Measurements from ENCODE around the gene REC8. TPM values are rescaled to one million over a fixed set of nuclear protein-coding genes. Genes with fewer than 3 reads are reported as not detected.

Gene REC8
- total and polyA plus RNA-seq, 4 donors: 2.3 to 4.7 (median 3.8) TPM

GRCh38 chr14:24150567-24150966 is 21.3 kb upstream of the REC8 start:
- no peaks in the 10 kb centered on the region for H3K27me3 ChIP-seq (ENCODE audit: control insufficient read depth in 4 of 4, insufficient read depth in 4 of 4, low read length in 3 of 4)
- DNase-seq (ENCODE audit: low spot score): no peak
- no peak overlapping the region for H3K4me3 ChIP-seq (ENCODE audit: low read depth in 1 of 3, low read length in 3 of 3)
- TF ChIP-seq EGR1 (IDR thresholded peaks at IDR 0.05; ENCODE audit: low read depth in 2 of 2) (no peak), FOXA1 (IDR thresholded peaks at IDR 0.05) (no peak)
- H3K9ac ChIP-seq (ENCODE audit: low read depth in 1 of 2, low read length in 2 of 2): no peak overlapping the region
- no peak overlapping the region for H3K27ac ChIP-seq (ENCODE audit: low read depth in 1 of 2, low read length in 2 of 2)
- H3K9me3 ChIP-seq (ENCODE audit: control insufficient read depth in 4 of 4, low read length in 3 of 4): no peaks in the 10 kb centered on the region
- peaks cover 6 to 45% (median 40%) of the 10 kb centered on the region in 4 donors for H3K36me3 ChIP-seq (ENCODE audit: control insufficient read depth in 4 of 4, insufficient read depth in 3 of 4, low read depth in 1 of 4, low read length in 3 of 4)
- H3K4me1 ChIP-seq (ENCODE audit: control insufficient read depth in 4 of 4, insufficient read depth in 4 of 4, low read length in 3 of 4): peaks cover 3 to 23% (median 16%) of the 10 kb centered on the region in 4 donors
- WGBS: 94% methylated on average over 9 of the region's 9 CpGs

- no peak overlapping the region for H3K27ac ChIP-seq (ENCODE audit: low read depth in 1 of 2, low read length in 2 of 2)
- no peaks in the 10 kb centered on the region for H3K9me3 ChIP-seq (ENCODE audit: control insufficient read depth in 4 of 4, low read length in 3 of 4)
- peaks cover 3 to 19% (median 12%) of the 10 kb centered on the region in 4 donors for H3K4me1 ChIP-seq (ENCODE audit: control insufficient read depth in 4 of 4, insufficient read depth in 4 of 4, low read length in 3 of 4)
- 91% methylated on average over 9 of the region's 9 CpGs for WGBS
- peaks cover 6 to 49% (median 44%) of the 10 kb centered on the region in 4 donors for H3K36me3 ChIP-seq (ENCODE audit: control insufficient read depth in 4 of 4, insufficient read depth in 3 of 4, low read depth in 1 of 4, low read length in 3 of 4)
- no peak overlapping the region for H3K9ac ChIP-seq (ENCODE audit: low read depth in 1 of 2, low read length in 2 of 2)
- TF ChIP-seq FOXA2 (IDR thresholded peaks at IDR 0.05): no peak
- no peak for TF ChIP-seq SP1 (IDR thresholded peaks at IDR 0.05)
- no peak for TF ChIP-seq NR2F2 (IDR thresholded peaks at IDR 0.05)
- TF ChIP-seq RAD21 (IDR thresholded peaks at IDR 0.05): no peak
- TF ChIP-seq GABPA (IDR thresholded peaks at IDR 0.05 in 1 of 2, conservative IDR thresholded peaks at IDR 0.05 in 1 of 2): no peak
- TF ChIP-seq TAF1 (conservative IDR thresholded peaks at IDR 0.05): no peak
- no peak for TF ChIP-seq YY1 (IDR thresholded peaks at IDR 0.05)
- no peak for TF ChIP-seq ATF3 (IDR thresholded peaks at IDR 0.05)
- TF ChIP-seq REST (IDR thresholded peaks at IDR 0.05): no peak
- TF ChIP-seq ZBTB33 (IDR thresholded peaks at IDR 0.05): no peak
- no peak for TF ChIP-seq HNF4G (IDR thresholded peaks at IDR 0.05)
- no peak for TF ChIP-seq CTCF (IDR thresholded peaks at IDR 0.05; ENCODE audit: low read depth, low read length, missing input control)
- TF ChIP-seq EGR1 (IDR thresholded peaks at IDR 0.05; ENCODE audit: low read depth in 2 of 2): no peak
- no peak for TF ChIP-seq RXRA (IDR thresholded peaks at IDR 0.05)
- no peak for TF ChIP-seq JUND (IDR thresholded peaks at IDR 0.05)
- TF ChIP-seq FOXA1 (IDR thresholded peaks at IDR 0.05): no peak
- no peak for TF ChIP-seq HNF4A (conservative IDR thresholded peaks at IDR 0.05)
- TF ChIP-seq MAX (IDR thresholded peaks at IDR 0.05): no peak
- H3K4me3 ChIP-seq (ENCODE audit: low read depth in 1 of 3, low read length in 3 of 3): no peak overlapping the region
- DNase-seq (ENCODE audit: low spot score): no peak
- H3K27me3 ChIP-seq (ENCODE audit: control insufficient read depth in 4 of 4, insufficient read depth in 4 of 4, low read length in 3 of 4): no peaks in the 10 kb centered on the region
Measured at GRCh38 chr14:24150993-24151392, 20.9 kb upstream of the REC8 start.
